PC-9 (cell line): ENCODE data around the gene CELF4.

Experiments used
- CTCF ChIP-seq: fragments of 200-600 bp; sonication (generic); conservative IDR thresholded peaks from 2 replicates; pipeline ENCODE4 v1.6.1; 2017; ENCODE audit warnings: mixed run types, antibody characterized with exemption, mild to moderate bottlenecking, moderate library complexity
- EZH2 ChIP-seq: fragments of 200-600 bp; sonication (generic); IDR thresholded peaks from 2 replicates; pipeline ENCODE4 v1.8.0; 2017; ENCODE audit warnings: antibody characterized with exemption, low read depth

DNA sequence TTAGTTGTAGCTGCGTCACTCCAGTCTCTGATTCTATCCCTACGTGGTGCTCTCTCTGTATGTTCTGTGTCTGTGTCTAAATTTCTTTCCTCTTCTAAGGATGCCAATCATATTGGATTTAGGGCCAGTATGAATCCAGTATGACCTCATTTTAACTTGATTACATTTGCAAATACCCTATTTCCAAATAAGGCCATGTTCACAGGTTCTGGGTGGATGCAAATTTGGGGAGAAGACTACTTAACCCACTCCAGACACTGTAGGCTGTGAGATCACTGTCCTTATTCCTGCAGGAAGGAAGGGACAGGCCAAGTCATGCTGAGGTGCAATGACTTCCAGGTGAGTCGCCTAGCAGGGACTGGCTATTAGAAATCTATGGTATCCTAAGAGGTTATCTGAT lies 272.2 kb downstream of the CELF4 start:
- TF ChIP-seq CTCF (no peak), EZH2 (no peak)
